GM18508 (cell line): ENCODE measurements around the gene CCN6.
"Not testable (repeated sequence)": the region's sequence is repeated elsewhere in the genome, so short reads cannot be mapped to it uniquely, and the experiment has no call there.

ENCODE experiments used
- ATAC-seq: cut with Tn5 transposase; IDR thresholded peaks from one replicate; pipeline ENCODE4 v1.9.1; 2021; ENCODE audit warnings: moderate number of reproducible peaks; ENCODE audit not compliant: insufficient read depth, unreplicated experiment

Gene CCN6

GRCh38 chr6:112029045-112029822, 24.7 kb upstream of the CCN6 start:
- no peak for ATAC-seq

GRCh38 chr6:112030206-112030960, 23.5 kb upstream of the CCN6 start:
- ATAC-seq = no peak

- no peak for ATAC-seq
Observed at GRCh38 chr6:112030961-112031660, 22.8 kb upstream of the CCN6 start.

- ATAC-seq = no peak
Observed at GRCh38 chr6:112031960-112032359, 21.9 kb upstream of the CCN6 start.

DNA sequence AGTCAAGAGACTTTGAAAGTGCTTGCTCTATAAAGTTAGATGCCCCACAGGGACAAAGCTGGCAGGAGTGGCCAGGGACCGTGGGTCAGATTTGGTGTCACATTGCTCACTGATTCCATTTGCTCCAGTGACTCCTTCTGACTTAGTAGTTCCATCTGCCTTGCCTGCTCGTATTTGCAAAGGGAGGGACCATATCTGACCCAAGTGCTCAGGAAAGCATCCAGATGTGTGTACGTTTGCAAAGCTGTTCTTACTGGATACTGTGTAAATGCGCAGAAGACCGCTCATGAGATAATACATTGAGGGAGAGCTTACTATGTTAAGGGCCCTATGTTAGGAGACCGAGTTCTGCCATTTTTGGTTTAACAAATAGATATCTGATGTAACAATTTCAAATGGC, 21.2 kb upstream of the CCN6 start:
- no peak for ATAC-seq

DNA sequence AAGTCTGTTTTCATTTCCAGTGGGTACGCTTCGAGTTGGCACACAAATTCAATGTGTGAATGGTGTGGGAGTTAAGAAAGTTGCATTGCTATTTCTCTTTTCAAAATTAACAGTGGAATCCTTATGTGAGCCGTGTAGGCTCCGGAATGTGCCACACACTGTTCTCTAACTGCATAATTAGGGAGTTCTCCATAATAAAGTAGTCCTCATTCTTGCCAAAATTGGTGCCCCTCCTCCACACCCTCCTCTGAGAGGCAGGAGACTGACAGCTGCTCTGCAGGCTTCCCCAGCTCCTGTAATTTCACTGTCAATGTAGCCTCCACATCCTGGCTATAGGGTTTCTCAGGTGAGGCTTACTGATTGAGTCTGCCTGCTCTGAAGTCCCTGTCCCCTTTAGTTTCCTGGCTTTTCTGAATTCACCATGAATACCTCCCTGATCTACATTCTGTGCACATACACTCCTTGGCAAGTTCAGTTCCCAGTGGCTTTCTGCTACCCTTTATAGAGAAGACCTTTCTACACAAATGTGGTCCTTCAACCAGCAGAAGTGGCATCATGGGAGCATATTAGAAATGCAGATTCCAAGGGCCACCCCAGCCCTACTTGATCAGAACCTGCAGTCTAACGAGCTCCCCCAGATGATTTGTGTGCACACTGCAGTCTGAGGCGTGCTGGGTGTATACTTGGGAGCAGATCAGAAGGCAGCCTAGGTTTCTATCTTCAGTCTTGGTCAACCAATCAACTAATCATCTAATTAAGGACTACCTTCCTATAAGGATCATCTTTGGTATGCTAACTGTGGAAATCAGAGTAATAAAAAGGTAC, 19.9 kb upstream of the CCN6 start:
- no peak for ATAC-seq

DNA sequence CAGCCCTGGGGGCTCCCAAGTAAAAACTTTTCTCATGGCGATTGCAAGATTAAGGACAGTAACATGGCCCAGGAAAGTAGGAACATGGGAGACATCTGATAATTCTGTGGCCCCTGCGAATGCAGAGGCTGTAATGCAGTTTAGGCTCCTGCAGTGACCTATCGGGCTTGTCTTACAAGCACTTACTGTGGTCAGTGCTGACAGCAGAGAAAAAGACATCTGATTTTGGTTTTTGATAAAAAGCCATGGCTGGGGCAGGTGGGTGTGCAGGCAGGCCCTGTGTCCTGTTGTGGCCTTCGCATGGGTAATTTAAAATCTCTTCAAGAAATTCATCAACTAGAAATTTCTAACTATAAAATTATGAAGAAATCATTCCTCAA, 19.3 kb upstream of the CCN6 start:
- no peak for ATAC-seq

DNA sequence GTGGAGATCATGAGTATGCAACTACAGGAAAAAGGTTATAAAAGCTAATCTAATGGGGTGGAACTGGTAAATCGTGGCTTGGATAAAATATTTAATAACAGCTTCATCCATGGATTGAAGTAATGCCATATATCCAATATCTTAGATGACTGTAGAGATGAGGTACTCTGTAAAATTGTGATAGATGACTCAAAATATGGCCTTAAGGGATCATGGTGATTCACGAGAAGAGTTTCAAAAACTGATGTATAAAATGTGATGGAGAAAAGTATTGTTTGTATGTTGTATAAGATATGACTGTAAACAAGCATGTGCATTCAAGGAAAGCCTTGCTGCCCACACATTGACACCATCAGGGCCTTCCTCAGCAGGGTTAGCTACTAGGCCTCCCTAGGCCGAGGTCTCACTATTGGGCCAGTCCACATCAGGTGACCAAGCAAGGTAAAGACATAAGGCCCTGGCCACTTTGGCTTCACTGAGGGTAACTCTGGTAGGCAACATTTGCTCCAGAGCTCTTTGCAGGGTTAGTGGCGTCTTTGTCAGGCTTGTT, 17.7 kb upstream of the CCN6 start:
- no peak for ATAC-seq

DNA sequence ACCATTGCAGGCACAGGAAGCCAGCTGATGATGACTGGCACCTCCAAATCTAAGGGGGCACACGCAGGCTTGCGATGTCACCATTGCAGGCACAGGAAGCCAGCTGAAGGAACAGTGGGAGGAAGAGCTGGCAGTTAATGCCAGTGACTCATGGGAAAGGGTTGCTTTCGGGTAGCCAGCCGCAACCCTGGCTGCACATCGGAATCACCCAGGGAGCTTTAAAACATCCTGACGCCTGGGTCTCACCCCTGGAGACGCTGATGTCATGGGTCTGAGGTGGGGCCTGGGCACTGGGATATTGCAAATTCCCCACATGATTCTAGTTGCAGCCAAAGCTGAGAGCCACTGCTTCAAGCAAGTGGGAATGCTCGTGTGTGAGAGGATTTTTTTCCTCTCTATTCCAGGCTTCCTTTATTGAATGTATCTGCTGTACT, 16.1 kb upstream of the CCN6 start:
- no peak for ATAC-seq

DNA sequence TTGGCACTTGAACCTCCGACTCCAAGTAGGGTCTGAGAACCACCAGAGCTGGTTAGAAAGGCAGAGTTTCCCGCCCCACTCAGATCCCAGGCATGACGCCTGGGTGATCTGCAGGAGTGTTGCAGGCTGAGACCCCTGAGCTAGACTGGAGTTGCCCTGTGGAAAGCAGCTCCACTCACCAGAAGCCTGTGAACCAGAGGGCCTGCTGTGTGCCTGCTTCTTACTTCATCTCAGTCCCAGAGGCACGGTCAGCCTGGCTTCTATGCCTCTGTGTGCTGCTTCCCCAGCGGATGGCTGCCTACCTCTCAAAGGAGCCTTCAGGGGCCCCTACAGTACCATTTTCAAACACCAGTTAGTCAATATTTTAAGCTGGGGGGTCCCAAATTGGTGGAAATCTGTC, 15.6 kb upstream of the CCN6 start:
- no peak for ATAC-seq

GRCh38 chr6:112038756-112039430, 15.0 kb upstream of the CCN6 start:
- no peak for ATAC-seq

DNA sequence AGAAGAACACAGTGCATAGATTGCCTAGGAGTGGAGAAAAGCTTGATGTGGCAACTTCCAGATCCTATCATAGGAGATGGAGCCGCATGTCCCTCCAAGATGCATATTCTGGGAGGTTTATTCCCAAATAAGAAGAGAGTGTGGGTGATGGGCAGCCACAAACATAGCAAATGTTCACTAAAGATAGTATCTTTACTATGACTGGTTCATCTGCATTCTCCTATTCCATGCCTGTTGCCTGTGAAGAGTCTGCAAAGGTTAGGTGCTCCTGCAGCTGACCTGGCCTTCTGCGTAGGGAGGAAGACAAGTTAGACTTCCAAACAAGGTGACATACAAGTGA, 14.5 kb upstream of the CCN6 start:
- no peak for ATAC-seq

GRCh38 chr6:112040956-112041355, 12.9 kb upstream of the CCN6 start:
- no peak for ATAC-seq

GRCh38 chr6:112041535-112041934, 12.4 kb upstream of the CCN6 start:
- no peak for ATAC-seq

DNA sequence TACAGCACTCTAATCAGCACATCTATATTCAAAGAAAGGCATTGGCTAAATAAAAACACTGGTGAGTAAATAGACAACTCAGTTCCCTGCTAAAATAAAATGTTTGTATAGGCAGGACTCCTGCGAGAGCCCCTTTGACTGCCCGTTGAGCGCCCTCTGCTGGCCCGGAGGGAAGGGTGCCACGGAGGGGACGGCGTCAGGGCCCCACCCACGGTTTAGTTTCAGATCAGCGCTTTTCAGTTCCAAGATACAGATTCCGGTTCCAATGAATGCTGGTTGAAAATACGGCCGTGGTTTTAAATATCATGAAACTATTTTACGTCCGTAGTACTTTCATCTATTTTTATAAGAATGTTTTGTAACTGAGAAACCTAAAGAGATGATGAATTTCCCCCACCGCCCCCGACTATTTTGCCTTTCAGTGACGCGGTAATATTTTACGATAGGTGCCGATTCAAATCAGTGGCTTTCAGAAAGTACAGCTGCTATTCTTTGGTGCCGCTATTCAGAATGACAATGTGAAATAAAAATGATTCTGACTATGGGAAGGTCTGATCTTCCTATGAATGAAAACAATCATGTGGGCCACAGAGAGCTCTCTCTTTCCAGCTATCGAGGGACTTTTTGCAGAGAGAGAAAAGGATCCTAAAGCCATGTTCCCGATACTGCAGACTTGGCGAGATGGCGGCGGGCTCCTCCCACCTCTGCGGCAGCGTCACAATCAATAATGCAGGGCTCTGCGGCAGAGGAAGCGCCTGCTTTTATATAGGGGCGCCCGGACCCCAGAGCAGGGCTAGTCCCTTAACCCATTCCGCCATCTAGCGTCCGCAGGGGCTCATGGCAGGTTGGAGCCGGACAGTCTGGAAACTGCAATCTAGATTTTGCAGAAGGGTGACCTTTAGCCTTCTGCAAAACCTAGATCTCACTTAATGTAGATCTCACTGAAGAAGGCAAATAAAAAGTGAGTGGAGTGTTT, 10.6 kb upstream of the CCN6 start:
- peak; percentile 88 for ATAC-seq

DNA sequence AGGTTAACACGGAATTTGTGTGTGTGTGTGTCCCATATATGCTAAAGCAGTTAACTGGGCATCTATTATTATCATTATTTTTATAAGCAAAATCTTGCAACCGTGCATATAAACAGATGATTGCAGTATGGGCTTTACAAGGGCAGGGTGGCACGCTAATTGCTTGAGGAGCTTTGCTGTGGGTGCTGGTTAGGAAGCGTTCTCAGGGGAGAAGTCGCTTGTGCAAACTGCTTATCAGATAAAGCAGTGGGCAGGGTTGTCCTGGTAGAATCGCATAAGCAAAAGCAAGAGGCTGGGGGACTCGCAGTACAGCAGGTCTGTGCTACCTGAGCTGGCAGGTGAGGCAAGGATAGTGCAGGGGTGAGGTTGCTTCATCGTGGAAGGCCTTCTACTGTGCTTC, 9.7 kb upstream of the CCN6 start:
- no peak for ATAC-seq

GRCh38 chr6:112044856-112045255, 9.0 kb upstream of the CCN6 start:
- ATAC-seq = no peak

DNA sequence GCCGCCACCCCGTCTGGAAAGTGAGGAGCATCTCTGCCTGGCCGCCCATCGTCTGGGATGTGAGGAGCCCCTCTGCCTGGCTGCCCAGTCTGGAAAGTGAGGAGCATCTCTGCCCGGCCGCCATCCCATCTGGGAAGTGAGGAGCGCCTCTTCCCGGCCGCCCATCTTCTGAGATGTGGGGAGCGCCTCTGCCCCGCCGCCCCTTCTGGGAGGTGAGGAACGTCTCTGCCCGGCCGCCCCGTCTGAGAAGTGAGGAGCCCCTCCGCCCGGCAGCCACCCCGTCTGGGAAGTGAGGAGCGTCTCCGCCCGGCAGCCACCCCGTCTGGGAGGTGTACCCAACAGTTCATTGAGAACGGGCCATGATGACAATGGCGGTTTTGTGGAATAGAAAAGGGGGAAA, 6.4 kb upstream of the CCN6 start:
- ATAC-seq = not testable (repeated sequence)
